ENCODE results near the gene CSAD.
"Not testable (repeated sequence)": the region's sequence is repeated elsewhere in the genome, so short reads cannot be mapped to it uniquely, and the experiment has no call there.

The CSAD gene

GRCh38 chr12:53170876-53171724 lies 9.6 kb downstream of the CSAD start:
- TF ChIP-seq, protein P1, sequence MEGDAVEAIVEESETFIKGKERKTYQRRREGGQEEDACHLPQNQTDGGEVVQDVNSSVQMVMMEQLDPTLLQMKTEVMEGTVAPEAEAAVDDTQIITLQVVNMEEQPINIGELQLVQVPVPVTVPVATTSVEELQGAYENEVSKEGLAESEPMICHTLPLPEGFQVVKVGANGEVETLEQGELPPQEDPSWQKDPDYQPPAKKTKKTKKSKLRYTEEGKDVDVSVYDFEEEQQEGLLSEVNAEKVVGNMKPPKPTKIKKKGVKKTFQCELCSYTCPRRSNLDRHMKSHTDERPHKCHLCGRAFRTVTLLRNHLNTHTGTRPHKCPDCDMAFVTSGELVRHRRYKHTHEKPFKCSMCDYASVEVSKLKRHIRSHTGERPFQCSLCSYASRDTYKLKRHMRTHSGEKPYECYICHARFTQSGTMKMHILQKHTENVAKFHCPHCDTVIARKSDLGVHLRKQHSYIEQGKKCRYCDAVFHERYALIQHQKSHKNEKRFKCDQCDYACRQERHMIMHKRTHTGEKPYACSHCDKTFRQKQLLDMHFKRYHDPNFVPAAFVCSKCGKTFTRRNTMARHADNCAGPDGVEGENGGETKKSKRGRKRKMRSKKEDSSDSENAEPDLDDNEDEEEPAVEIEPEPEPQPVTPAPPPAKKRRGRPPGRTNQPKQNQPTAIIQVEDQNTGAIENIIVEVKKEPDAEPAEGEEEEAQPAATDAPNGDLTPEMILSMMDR (IDR thresholded peaks at IDR 0.05; ENCODE audit: low read depth, low read length, missing control alignments): no peak

DNA sequence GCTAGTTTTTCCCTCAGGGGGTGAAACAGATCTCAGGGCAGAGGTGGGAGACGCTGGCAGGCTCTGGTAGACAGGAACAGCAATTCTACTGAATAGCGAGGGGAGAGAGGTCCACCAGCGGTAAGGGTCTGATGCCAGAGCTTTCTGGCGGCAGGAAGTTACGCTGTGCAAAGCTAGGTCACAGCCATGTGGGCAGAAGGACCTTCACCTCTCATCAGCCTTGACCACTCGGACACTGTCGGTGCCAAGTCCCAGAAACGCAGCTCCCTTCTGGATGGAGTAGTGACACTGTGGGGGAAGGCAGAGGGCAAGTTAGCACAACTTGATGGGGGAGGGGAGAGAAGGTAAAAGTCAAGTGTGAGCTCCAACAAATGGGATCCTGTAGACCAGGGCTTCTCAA lies 10.5 kb downstream of the CSAD start:
- no peak overlapping the region for H3K4me3 ChIP-seq (ENCODE audit: low read depth, low read length)
- TF ChIP-seq, protein P1 (IDR thresholded peaks at IDR 0.05; ENCODE audit: low read depth, low read length, missing control alignments): no peak
- DNase-seq (ENCODE audit: low read depth): no peak

More at GRCh38 chr12:53170876-53171724, 9.6 kb downstream of the CSAD start:
- H3K4me3 ChIP-seq (ENCODE audit: low read depth, low read length): no peak overlapping the region
- no peak for DNase-seq (ENCODE audit: low read depth)

- TF ChIP-seq, protein P1 (IDR thresholded peaks at IDR 0.05; ENCODE audit: low read depth, low read length, missing control alignments): no peak
- H3K4me3 ChIP-seq (ENCODE audit: low read depth, low read length): no peak overlapping the region
- no peak for DNase-seq (ENCODE audit: low read depth)
Observed at GRCh38 chr12:53169644-53170043, 11.1 kb downstream of the CSAD start.

- TF ChIP-seq, protein P1 (IDR thresholded peaks at IDR 0.05; ENCODE audit: low read depth, low read length, missing control alignments): no peak
- no peak overlapping the region for H3K4me3 ChIP-seq (ENCODE audit: low read depth, low read length)
- DNase-seq (ENCODE audit: low read depth): no peak
Observed at GRCh38 chr12:53166837-53167236, 13.9 kb downstream of the CSAD start.

DNA sequence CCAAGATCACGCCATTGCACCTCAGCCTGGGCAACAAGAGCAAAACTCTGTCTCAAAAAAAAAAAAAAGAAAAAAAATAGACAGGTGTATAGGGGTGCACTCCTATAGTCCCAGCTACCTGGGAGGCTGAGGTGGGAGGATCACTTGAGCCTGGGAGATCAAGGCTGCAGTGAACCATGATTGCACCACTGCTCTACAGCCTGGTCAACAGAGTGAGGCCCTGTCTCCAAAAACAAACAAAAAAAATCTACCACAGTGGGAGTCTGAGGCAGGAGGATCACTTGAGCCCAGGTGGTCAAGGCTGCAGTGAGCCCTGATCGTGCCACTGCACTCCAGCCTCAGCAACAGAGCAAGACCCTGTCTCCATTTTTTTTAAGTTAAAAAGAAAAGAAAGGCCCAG lies 17.7 kb downstream of the CSAD start:
- not testable (repeated sequence) for H3K4me3 ChIP-seq (ENCODE audit: low read depth, low read length); DNase-seq (ENCODE audit: low read depth)

DNA sequence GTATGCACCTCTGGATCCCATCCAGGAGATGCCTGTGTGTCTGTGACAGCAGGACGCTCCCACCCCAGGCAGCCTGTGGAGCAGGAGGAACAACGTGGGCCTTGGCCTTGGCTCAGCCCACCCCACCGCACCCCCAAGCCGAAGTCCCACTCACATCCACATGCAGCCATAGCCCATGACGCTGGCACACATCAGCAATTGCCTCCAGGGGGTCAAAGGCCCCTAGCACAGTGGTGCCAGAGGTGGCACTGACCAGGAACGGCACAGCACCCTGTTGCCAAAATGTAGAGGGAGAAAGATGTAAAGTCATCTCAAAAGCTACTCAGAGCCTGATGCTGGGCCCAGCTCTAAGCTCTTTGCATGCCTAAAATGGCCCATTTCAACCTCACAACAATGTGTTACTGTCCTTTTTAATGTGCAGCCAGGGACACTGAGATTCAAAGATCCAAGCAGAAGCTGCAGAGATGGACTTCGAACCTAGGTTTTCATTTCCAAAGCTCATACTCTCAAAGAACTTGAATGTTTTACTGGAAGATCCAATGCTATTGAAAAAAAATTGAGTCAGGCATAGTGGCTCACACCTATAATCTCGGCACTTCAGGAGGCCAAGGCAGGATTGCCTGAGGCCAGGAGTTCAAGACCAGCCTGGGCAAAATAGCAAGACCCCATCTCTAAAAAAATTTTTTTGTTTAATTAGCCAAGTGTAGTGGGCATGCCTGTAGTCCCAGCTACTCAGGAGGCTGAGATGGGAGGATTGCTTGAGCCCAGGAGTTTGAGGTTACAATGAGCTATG lies 19.4 kb downstream of the CSAD start:
- H3K4me3 ChIP-seq (ENCODE audit: low read depth, low read length): no peak overlapping the region
- TF ChIP-seq, protein P1 (IDR thresholded peaks at IDR 0.05; ENCODE audit: low read depth, low read length, missing control alignments): no peak

DNA sequence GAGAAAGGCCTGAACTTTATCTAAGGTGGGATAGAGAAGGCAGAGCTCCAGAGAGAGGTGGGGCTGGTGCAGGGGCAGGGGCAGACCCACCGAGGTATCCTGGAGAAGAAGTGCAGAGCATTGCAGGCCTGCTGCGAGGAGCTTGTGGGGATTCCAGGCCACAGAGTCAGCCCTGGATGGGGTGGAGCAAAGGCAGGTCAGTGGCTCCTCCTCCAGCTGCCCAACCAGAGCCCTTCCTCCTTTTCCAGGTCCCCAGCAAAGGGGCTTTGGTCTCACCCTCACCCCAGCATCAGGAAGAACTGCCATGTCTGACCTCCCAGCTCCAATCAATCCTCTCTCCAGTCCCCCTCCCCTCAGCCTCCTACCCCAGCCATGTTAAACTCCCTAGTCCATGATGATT lies 20.1 kb downstream of the CSAD start:
- no peak for DNase-seq (ENCODE audit: low read depth)
- no peak overlapping the region for H3K4me3 ChIP-seq (ENCODE audit: low read depth, low read length)
- TF ChIP-seq, protein P1 (IDR thresholded peaks at IDR 0.05; ENCODE audit: low read depth, low read length, missing control alignments): no peak

More for the DNA sequence above, 19.4 kb downstream of the CSAD start:
- DNase-seq (ENCODE audit: low read depth): no peak

Data from GM12864 (cell line).